NK-92 (cell line): ENCODE results near the gene GABRR1.
"Not testable (repeated sequence)": the region's sequence is repeated elsewhere in the genome, so short reads cannot be mapped to it uniquely, and the experiment has no call there.

Source experiments
- DNase-seq: peaks from one replicate; lab custom pipeline; 2025; ENCODE audit not compliant: unreplicated experiment; lab: John Stamatoyannopoulos, UW

The GABRR1 gene

DNA sequence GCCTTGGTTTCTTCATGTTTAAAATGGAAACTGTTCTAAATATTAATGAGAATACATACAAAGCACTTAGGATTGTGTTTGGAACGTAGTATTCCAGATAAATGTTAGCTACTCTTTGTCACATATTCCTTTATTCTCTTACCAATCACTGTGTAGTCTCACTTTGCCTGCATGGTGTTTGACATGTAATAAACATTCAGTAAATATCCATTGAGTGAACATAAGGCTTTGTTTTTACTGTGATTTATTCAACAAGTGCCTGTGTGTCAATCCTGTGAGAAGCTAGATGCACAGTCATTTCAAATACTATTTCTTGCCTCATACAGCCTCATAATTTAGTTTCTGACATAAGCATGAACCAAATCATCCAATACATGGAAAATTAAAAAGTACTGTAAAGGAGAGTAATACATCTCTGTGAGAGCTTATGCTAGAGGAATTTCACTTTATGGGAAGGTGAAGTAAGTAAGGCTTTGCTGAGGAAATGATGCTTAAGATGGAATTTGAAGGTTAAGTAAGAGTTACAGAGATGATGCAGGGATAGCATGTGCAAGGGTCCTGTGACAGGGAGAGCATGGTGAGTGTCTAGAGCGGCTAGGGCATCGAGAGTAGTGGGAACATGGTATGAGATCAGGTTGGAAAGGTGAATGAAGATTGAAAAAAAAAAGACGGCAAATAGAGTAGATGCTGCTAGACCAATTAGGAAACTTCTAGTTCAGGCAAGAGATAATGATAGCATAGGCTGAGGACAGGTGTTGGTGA, 56.6 kb downstream of the GABRR1 start:
- no peak for DNase-seq

DNA sequence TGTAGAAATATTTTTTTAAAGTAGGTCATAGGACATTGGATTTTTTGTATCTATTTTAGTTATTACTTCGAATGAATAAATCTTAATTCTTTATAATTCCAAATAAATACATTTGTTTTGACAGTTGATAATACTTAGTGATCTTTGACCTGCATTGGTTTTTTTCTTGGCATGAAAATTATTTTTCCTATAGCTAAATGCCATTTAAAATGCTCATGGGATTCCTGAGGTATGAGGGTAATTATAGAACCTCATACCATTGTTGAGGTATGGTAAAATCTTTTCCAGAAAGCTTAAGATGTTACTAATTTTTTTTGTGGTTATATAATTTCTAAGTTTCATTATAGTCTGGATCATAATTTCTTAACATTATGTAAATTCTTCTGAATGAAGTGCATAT, 63.0 kb downstream of the GABRR1 start:
- no peak for DNase-seq

DNA sequence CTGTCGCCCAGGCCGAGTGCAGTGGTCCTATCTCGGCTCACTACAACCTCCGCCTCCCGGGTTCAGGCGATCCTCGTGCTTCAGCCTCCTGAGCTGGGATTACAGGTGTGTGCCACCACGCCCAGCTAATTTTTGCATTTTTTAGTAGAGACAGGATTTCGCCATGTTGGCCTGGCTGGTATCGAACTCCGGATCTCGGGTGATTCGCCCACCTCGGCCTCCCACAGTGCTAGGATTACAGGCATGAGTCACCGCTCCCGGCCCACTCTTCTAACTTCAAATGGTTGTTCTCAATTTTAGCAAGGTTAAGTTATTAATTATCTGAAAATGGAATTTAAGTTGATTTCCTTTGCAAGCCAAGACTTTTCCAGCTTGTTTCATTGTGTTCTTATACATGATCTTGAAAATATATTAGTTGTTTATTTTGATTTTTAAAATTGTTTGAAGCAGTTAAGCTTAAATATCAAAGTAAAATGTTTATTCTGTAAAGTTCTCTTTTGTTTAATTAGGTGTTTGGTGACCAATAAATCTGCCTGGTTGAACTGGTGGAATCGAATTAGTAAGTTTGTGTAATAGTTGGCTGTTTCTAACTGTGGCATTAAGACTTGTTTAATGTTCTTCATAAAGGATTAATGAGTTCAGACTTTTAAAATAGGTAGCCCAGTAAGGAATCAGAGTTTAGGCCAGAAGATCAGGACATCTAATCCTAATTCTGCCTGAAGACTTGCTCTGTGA, 69.0 kb downstream of the GABRR1 start:
- DNase-seq, result no peak

DNA sequence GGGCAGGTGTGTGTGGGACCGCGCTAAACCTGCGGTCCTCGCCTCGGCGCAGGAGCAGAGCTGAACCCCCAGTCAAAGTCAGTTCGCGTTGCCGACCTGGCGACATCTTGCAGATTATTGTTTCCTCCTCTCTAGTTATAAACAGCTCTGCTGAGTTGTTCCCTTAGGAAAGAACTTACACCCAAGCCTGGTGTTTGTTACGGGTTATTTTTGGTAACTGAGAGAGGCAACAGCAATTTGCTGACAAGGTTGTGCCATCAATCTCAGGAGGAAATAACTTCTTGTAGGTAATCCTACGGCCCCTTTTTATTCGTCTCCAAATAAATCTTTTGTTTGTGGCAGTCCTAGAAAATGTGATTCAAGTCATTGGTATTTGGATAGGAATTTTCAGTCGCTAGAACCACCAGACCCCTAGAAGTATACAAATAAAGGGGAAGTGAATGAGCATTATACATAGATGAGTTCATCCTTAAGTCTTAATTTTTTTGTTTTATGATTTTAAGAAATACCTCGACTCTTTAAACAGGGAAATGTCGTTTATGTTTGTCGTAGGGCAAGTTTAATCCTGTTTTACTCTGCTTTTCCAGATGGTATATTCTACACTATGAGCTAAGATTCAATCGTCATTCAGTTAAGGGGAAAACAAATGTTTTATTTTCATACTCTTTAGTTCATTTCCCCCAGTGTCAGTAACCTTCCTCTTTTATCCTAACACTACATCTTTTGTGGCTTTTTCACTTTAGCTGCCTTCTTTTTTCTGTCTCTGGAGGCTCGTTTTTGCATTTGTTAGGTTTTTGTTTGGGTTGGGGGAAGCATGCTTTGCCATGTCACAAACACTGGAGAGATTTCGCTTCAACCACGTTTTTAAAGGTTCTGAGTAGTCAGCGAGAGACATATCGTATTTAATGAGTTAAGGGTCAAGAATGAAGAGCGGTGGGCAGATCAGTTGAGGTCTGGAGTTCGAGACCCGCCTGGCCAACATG, 70.1 kb downstream of the GABRR1 start:
- DNase-seq, result no peak

DNA sequence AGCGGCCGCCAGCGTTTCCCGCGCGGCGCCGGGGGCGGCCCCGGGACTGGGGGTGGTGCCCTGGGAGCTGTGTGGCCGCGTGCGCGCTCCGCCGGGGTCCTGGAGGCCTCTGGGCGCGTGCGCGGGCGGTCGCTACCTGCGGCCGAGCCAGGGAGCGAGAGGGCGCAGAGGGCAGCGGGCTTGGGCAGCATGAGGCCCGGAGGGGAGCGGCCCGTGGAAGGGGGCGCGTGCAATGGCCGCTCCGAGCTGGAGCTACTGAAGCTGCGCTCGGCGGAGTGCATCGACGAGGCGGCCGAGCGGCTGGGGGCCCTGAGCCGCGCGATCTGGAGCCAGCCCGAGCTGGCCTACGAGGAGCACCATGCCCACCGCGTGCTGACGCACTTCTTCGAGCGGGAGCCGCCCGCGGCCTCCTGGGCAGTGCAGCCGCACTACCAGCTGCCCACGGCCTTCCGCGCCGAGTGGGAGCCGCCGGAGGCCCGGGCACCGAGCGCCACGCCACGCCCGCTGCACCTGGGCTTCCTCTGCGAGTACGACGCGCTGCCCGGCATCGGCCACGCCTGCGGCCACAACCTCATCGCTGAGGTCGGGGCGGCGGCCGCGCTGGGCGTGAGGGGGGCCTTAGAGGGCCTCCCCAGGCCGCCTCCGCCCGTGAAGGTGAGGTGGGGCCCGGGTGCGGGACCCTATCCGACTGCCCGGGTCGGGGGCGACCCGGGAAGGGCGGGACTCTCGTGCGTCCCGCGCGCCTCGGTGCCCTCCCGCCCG, 71.0 kb downstream of the GABRR1 start, which contains the start of gene PM20D2:
Gene PM20D2 (plus strand): TSS at position 100 of the 762 bp plus-strand sequence. CDS start 90 bp downstream, at position 190.
- no peak for DNase-seq

DNA sequence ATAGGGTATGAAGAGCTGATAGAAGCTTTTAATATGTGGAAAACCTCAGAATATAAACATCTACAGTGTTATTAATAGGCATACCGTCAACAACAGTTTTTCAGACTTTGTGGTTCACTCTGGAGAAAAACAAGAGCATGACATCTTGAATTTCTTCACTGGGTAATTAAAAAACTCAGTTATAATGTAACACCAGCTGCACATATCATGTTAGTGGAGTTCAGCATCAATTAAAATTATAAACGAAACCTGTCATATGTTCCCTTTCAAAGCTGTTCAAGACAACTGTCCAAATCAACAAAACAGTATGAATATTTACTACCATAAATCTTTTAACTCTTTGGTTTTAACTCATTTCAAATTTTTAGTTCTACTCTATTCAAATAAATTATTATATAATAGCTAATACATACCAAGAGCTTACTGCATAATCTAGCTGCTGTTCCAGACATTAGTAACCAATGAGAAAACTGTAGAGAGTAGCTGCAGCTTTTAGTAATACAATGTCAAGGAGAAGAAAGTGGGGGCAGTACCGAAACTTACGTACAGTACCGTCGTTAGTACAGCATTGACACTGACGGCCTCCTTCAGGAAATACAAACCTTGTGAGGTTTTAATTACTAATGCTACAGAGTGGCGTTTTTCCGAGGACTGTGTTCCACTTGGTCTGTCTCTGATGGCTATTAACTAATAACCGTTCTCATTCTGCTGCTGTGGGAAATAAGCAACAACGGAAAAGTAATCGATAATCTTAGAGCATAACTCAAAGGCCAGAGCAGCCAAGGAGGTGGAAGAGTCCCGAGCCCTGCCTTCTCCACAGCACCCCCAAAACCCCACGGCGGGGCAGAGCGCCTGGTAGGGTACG, 71.8 kb downstream of the GABRR1 start:
- DNase-seq, result no peak

DNA sequence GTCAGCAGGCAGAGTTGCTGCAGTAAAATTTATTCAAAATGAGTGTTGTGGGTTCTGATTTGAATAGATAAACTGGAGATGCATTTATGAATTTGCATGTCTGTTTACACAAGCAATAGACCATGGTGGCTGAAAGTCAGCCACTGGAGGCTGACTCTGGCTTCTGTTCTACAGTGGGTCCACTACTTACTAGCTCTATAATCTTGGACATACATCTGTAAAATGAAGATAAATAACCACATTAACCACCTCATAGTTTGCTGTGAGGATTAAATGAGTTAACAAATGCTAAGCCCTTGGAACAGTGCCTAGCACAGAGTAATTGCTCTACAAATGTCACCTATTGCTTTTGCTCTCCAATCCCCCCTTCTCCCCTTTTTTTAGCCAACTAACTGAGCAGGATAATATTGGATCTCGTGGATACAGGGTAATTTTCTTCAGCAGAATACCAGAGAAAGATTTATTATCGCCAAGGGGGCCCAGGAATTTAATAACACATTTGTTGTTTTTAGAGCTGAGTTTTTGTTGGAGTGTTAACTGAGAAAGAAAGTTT, 72.7 kb downstream of the GABRR1 start:
- no peak for DNase-seq

DNA sequence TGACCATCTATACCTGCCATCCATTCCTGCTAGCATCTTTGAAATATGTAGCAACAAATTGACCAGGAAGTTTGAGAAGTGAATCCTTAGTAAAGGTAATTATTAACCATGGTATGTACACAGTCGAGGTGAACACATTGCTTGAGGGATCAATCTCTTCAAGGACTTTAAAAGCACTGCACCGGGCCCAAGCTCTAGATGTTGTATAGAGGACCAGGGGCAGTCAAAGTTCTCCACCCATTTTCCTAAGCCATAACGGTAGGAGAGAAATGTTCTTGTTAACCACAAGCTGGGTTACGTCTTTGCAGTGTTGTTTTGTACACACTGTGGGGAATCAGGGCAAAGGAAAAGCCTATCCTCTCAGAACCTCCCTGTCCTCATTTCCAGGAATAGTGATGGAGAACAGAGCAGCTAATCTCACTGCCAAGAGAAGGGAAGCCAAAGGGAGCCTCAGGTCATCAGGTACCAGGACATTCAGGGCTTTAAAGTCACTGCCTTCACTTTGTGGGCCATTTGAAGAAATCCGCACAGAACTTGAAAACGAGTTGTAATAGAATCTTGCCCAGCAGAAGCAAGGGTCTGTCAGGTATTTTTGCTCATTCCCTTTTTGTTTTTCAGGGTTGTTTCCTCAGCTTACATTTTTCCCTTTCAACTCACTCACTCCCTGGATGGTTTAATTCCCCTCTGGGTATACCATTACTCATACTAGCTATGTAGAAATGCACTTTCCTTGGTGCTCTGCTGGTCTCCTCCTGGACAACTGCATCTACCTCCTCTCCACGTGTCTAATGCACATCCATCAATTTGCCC, 76.6 kb downstream of the GABRR1 start:
- DNase-seq, result no peak

DNA sequence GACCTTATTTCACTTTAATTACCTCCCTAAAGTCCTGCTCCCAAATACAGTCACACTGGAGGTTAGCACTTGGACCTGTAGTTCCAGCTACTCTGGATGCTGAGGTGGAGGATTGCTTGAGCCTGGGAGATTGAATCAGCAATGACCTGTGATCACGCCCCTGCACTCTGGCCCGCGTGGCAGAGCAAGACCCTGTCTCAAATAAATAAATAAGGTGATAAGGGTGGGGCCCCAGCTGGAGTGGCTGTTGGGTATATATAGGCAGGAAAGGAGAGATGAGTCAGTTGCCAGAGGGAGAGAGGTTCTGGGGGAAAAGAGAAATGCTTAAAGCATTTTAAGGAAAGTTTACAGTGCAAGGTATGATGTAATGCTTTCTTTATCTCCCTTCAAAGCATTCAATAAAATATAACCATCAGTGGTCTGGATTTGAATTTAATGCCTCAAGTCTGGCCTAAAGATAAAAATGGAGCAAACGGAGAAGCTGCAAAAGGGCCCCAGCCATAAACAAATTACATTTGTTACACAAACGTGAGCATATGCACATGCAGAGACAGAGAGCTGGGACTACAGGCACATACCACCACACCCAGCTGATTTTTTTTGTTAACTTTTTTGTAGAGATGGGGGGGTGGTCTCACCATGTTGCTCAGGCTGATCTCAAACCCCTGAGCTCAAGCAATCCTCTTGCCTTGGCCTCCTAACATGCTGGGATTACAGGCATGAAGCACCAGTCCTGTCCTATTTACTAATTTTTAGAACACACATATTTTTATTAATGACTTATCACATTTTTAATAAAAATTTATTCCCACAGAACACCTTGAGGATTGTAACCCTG, 77.4 kb downstream of the GABRR1 start:
- DNase-seq, result no peak

DNA sequence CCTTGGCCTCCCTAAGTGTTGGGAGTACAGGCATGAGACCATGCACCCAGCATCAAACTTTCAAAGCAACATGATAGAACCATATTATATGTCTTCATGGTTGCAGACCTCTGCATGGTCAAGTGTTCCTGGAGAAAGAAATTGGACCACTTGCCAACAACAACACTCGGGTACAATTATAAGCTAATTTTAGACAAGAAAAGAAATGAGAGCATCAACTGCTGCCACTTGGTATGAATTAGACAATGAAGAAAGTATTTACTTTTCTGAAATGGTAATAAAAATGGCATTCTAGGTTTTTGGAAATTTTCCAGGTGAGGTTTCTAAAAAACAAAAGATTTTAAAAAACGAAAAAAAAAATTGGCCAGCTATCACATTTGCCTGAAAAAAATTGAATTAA, 79.0 kb downstream of the GABRR1 start:
- DNase-seq, result no peak

DNA sequence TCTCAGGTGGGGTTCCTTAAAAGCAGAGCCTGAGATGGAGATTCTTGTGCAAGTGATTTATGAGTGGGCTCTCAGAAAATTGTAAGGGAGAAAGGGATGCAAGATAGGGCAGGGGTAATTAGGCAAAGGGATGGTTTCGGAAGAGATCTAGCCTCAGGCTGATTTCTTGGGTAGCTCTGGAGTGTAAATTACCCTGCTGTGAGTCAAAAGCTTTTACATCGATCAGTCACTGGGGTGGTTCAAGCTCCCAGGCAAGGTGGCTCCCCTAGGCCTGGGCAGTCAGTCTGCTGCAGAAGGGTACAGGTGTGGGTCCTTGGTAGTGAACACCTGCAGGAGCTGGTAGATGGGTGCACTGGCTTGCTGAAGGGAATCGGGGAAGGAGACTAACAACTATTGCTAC, 82.4 kb downstream of the GABRR1 start:
- no peak for DNase-seq

DNA sequence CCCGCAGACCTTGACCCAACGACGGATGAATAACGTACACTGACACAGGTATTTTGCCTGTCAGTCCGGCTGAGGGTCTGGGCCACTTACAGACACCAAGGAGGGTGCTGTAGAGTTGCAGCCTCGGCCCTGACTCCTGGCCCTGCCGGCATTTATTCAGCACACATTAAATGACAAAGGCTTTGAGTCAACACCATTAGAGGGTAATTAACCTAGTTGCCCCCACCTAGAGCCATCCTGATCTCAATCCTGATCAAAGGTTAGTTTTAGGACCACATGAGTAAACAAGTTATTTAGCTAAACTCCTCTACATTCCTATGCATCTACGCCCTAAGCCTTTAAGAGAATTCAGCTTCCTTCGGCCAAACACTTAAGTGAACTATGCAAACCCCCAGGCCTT, 83.2 kb downstream of the GABRR1 start:
- DNase-seq, result no peak

DNA sequence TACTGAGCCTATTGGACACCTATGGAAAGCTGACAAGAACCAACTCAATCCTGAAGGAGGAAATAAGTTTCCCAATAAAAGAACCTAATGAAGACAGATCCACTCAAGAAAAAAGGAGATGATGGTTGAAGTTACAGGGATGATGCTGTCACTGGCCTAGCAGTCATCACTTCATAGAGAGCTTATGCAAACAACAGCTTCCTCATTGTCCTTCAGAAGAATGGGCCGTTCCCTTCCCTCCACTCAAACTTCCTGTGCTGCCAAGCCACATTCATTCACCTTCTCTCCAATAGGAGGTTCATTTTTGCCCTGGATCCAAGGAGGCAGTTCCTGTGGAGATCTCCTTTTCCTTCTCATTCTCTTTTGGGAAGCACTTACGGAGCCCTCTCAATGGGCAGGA, 85.1 kb downstream of the GABRR1 start:
- DNase-seq, result no peak

DNA sequence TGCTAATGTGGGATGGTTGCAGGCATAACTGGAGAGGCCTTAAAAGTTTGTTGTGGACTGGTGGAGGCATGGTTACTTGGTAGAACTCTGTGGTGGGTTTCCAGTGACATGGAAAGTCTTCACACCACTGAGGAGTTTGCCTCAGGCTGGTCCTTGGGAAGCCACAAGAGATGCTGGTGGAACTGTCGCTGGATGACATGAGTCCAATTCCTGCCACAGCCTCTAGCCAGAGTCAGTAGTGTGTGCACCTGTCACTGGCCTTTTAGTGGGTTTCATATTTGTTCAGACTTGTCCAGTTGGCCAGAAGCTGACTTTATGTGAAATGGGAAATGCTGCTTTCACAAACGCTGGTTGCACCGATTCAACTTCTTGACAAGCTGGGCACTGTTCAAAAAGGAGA, 85.6 kb downstream of the GABRR1 start:
- DNase-seq, result no peak

DNA sequence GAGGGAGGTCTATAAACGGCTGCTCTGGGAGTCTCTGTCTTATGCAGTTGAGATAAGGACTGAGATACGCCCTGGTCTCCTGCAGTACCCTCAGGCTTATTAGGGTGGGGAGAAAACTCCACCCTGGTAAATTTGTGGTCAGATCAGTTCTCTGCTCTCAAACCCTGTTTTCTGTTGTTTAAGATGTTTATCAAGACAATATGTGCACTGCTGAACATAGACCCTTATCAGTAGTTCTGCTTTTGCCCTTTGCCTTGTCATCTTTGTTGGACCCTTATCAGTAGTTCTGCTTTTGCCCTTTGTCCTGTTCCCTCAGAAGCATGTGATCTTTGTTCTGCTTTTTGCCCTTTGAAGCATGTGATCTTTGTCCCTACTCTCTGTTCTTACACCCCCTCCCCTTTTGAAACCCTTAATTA, 88.9 kb downstream of the GABRR1 start:
- not testable (repeated sequence) for DNase-seq
